AML-193 (cell line): ENCODE measurements around the gene SHLD2.
"Not testable (repeated sequence)": the region's sequence is repeated elsewhere in the genome, so short reads cannot be mapped to it uniquely, and the experiment has no call there.

Experiments used
- DNase-seq, 2 experiments: peaks; one replicate each; lab custom pipeline; 2025; lab: John Stamatoyannopoulos, UW

The SHLD2 gene

GRCh38 chr10:87083576-87084290, 11.3 kb upstream of the SHLD2 start:
- DNase-seq = not testable (repeated sequence)

- DNase-seq = not testable (repeated sequence)
Measured at GRCh38 chr10:87084291-87084782, 10.7 kb upstream of the SHLD2 start.

- DNase-seq = no peak
Measured at GRCh38 chr10:87085537-87085936, 9.5 kb upstream of the SHLD2 start.

- DNase-seq = no peak
Measured at GRCh38 chr10:87089746-87090145, 5.3 kb upstream of the SHLD2 start.

- no peak for DNase-seq
Measured at GRCh38 chr10:87090779-87091178, 4.2 kb upstream of the SHLD2 start.

GRCh38 chr10:87092376-87092860, 2.6 kb upstream of the SHLD2 start:
- DNase-seq = no peak

GRCh38 chr10:87092861-87093631, 2.0 kb upstream of the SHLD2 start:
- peak; percentile 24 to 32 for DNase-seq

- DNase-seq = peak; percentile 15 to 20
Measured at GRCh38 chr10:87093632-87094372, 1.2 kb upstream of the SHLD2 start.

- peak; percentile 59 to 63 for DNase-seq
Measured at GRCh38 chr10:87095236-87095945, 385 bp downstream of the SHLD2 start.

- no peak for DNase-seq
Measured at GRCh38 chr10:87101996-87102395, 7.0 kb downstream of the SHLD2 start.

- not testable (repeated sequence) for DNase-seq
Measured at GRCh38 chr10:87104727-87105126, 9.7 kb downstream of the SHLD2 start.

GRCh38 chr10:87105446-87106124, 10.6 kb downstream of the SHLD2 start:
- DNase-seq = no peak

GRCh38 chr10:87118122-87118521, 23.1 kb downstream of the SHLD2 start:
- DNase-seq = not testable (repeated sequence)

GRCh38 chr10:87119029-87119428, 24.0 kb downstream of the SHLD2 start:
- not testable (repeated sequence) for DNase-seq

GRCh38 chr10:87123351-87123750, 28.3 kb downstream of the SHLD2 start:
- DNase-seq = not testable (repeated sequence)

- DNase-seq = not testable (repeated sequence)
Measured at GRCh38 chr10:87127048-87127447, 32.0 kb downstream of the SHLD2 start.

GRCh38 chr10:87127607-87128156, 32.7 kb downstream of the SHLD2 start:
- not testable (repeated sequence) for DNase-seq

- DNase-seq = peak; percentile 66
Measured at GRCh38 chr10:87132176-87132575, 37.2 kb downstream of the SHLD2 start.

- DNase-seq = not testable (repeated sequence)
Measured at GRCh38 chr10:87133936-87134335, 38.9 kb downstream of the SHLD2 start.

GRCh38 chr10:87134440-87134839, 39.4 kb downstream of the SHLD2 start:
- not testable (repeated sequence) for DNase-seq

GRCh38 chr10:87137478-87137877, 42.5 kb downstream of the SHLD2 start:
- DNase-seq = not testable (repeated sequence)
